GM23248 (cell line): ENCODE data around the gene SMG7. TPM values are rescaled to one million over a fixed set of nuclear protein-coding genes. Genes with fewer than 3 reads are reported as not detected.
A peak's percentile ranks its signal among the peaks of the same experiment; 100 is the strongest.

Experiments used
- DNase-seq: peaks from one replicate; pipeline ENCODE4 v3.0.0-alpha.2; 2015
- H2AFZ ChIP-seq: fragments of 200-600 bp; sonication (generic); 2 replicates; pipeline ENCODE4 v1.6.1; 2016; ENCODE audit warnings: antibody characterized with exemption
- H3F3A ChIP-seq: fragments of 200-600 bp; sonication (generic); 2 replicates; pipeline ENCODE4 v1.6.1; 2016; ENCODE audit warnings: mild to moderate bottlenecking, antibody characterized with exemption, mixed run types; ENCODE audit not compliant: insufficient read depth
- H3K27ac ChIP-seq: fragments of 200-600 bp; sonication (generic); 2 replicates; pipeline ENCODE4 v1.5.1; 2016; ENCODE audit warnings: mild to moderate bottlenecking
- H3K27me3 ChIP-seq: fragments of 200-600 bp; sonication (generic); replicated peaks from 2 replicates; pipeline ENCODE4 v1.6.1; 2016; ENCODE audit warnings: mild to moderate bottlenecking; ENCODE audit not compliant: insufficient read depth
- H3K36me3 ChIP-seq: fragments of 200-600 bp; sonication (generic); 2 replicates; pipeline ENCODE4 v1.6.1; 2016; ENCODE audit warnings: low read depth, mild to moderate bottlenecking
- H3K4me1 ChIP-seq: fragments of 200-600 bp; sonication (generic); 2 replicates; pipeline ENCODE4 v1.6.1; 2016; ENCODE audit warnings: mild to moderate bottlenecking; ENCODE audit not compliant: insufficient read depth
- H3K4me2 ChIP-seq: fragments of 200-600 bp; sonication (generic); one replicate; pipeline ENCODE4 v1.6.1; 2016; ENCODE audit warnings: mild to moderate bottlenecking; ENCODE audit not compliant: unreplicated experiment
- H3K4me3 ChIP-seq: fragments of 200-600 bp; sonication (generic); 2 replicates; pipeline ENCODE4 v1.5.1; 2016; ENCODE audit warnings: mild to moderate bottlenecking
- H3K79me2 ChIP-seq: fragments of 200-600 bp; sonication (generic); 2 replicates; pipeline ENCODE4 v1.6.1; 2016; ENCODE audit warnings: mild to moderate bottlenecking; ENCODE audit not compliant: insufficient read depth
- H3K9ac ChIP-seq: fragments of 200-600 bp; sonication (generic); 2 replicates; pipeline ENCODE4 v1.6.1; 2016; ENCODE audit warnings: mild to moderate bottlenecking
- H3K9me2 ChIP-seq: fragments of 200-600 bp; sonication (generic); 2 replicates; pipeline ENCODE4 v1.6.1; 2016; ENCODE audit warnings: mixed run types, mild to moderate bottlenecking, moderate library complexity; ENCODE audit not compliant: insufficient read depth
- H3K9me3 ChIP-seq: fragments of 200-600 bp; sonication (generic); one replicate; pipeline ENCODE4 v1.6.1; 2017; ENCODE audit warnings: low read depth
- H4K20me1 ChIP-seq: fragments of 200-600 bp; sonication (generic); 2 replicates; pipeline ENCODE4 v1.6.0; 2016; ENCODE audit not compliant: insufficient read depth
- EZH2 ChIP-seq: fragments of 200-600 bp; sonication (generic); IDR thresholded peaks from 2 replicates; pipeline ENCODE4 v1.6.1; 2018; ENCODE audit warnings: antibody characterized with exemption, mild to moderate bottlenecking; ENCODE audit not compliant: insufficient read depth, poor library complexity, severe bottlenecking
- EZH2phosphoT487 ChIP-seq: fragments of 200-600 bp; sonication (generic); IDR thresholded peaks from 2 replicates; pipeline ENCODE4 v1.6.1; 2018; ENCODE audit warnings: antibody characterized with exemption, moderate library complexity, mild to moderate bottlenecking, low read depth; ENCODE audit not compliant: insufficient read depth
- WGBS, 2 experiments: methylation state at CpG; one replicate each; pipeline ENCODE4 v1.1.6; 2015 to 2017; ENCODE audit warnings: low lambda C conversion rate in 2 of 2, low coverage in 1 of 2; ENCODE audit errors: missing lambda C conversion rate in 2 of 2; 5-methylcytosine and 5-hydroxymethylcytosine counted together
- in situ Hi-C: fragments of 300-500 bp; cut with MboI; formaldehyde crosslinking; loops from 2 replicates; pipeline ENCODE4 v1.15.0; 2020
- polyA plus RNA-seq: library from polyadenylated mRNA; unstranded; fragments of >200 nt; fragmentation: Nextera tagmentation; extraction: Ambion mirVana; gene quantifications from 2 replicates; pipeline ENCODE4 v1.2.1, GENCODE V29; 2016
- total RNA-seq: library from RNA; depleted of rRNA; stranded (reverse); fragments of >200 nt; shearing (Covaris generic); gene quantifications from 2 replicates; pipeline ENCODE4 v1.2.3, GENCODE V29; 2014

The SMG7 gene
- total and polyA plus RNA-seq, 2 experiments from 2014 or later, result 18.7 to 32.8 TPM

DNA sequence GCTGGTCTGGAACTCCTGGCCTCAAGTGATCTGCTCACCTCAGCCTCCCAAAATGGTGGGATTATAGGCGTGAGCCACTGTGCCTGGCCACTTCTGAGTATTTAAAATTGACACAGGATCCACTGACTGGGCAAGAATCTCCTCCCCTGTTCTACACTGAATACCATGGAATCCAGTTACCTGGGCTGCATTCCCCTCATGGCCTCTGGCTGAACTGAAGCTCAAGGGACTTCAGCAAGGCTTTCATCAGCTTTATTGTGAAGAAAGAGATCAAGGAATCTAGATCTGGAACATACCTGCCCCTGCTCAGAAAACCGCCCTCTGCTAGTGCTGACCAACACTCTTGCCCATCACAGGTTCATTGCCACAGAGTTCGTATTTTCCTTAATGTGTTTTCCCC lies 97.5 kb downstream of the SMG7 start:
- Histone ChIP-seq H3K9me2 (no peaks in the 10 kb centered on the region), H3K9me3 (no peaks in the 10 kb centered on the region), H3K4me2 (no peak overlapping the region), H2AFZ (no peak overlapping the region), H3K27me3 (no peaks in the 10 kb centered on the region), H3K4me1 (peaks cover 12% of the 10 kb centered on the region; the same call in 1 of the 2 replicates), H3K9ac (no peak overlapping the region), H3K4me3 (no peak overlapping the region), H3K79me2 (no peaks in the 10 kb centered on the region), H3K27ac (no peak overlapping the region), H4K20me1 (no peaks in the 10 kb centered on the region), H3K36me3 (no peaks in the 10 kb centered on the region), H3F3A (no peaks in the 10 kb centered on the region)
- in situ Hi-C loops, result no loop called here
- WGBS, 2 experiments, result 94 to 98% methylated on average over 3 of the region's 3 CpGs
- TF ChIP-seq EZH2phosphoT487 (no peak), EZH2 (no peak)
- no peak for DNase-seq

DNA sequence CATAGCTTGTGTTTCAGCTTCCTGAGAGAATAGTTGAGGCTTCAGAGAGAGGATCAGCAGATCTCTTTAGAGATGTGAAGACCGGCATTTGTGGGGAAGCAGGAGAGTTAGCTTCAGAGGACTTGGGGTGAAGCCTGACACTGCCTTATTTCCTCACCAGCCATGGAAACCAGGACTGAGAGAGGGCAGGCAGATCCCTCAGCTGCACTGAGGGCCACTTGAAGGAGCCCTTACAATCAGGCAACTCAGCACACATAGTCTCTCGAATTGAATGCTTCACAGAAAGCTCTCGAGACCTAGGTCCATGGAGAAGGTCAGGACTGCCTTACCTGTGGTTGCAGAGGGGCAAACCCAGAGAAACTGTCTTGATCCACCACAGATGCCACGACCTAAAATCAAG lies 98.2 kb downstream of the SMG7 start:
- H3K27ac ChIP-seq, result no peak overlapping the region
- H4K20me1 ChIP-seq, result no peaks in the 10 kb centered on the region
- H3F3A ChIP-seq, result no peaks in the 10 kb centered on the region
- TF ChIP-seq EZH2phosphoT487, result no peak
- no peak for TF ChIP-seq EZH2
- no peaks in the 10 kb centered on the region for H3K9me3 ChIP-seq
- no peak for DNase-seq
- H3K4me1 ChIP-seq, result peaks cover 12% of the 10 kb centered on the region; the same call in 1 of the 2 replicates
- H3K27me3 ChIP-seq, result no peaks in the 10 kb centered on the region
- H3K36me3 ChIP-seq, result no peaks in the 10 kb centered on the region
- no peaks in the 10 kb centered on the region for H3K79me2 ChIP-seq
- H2AFZ ChIP-seq, result no peak overlapping the region
- in situ Hi-C loops, result no loop called here
- no peak overlapping the region for H3K4me2 ChIP-seq
- H3K4me3 ChIP-seq, result no peak overlapping the region
- no peak overlapping the region for H3K9ac ChIP-seq
- WGBS, 2 experiments, result 84 to 94% methylated on average over 4 of the region's 4 CpGs
- H3K9me2 ChIP-seq, result no peaks in the 10 kb centered on the region

DNA sequence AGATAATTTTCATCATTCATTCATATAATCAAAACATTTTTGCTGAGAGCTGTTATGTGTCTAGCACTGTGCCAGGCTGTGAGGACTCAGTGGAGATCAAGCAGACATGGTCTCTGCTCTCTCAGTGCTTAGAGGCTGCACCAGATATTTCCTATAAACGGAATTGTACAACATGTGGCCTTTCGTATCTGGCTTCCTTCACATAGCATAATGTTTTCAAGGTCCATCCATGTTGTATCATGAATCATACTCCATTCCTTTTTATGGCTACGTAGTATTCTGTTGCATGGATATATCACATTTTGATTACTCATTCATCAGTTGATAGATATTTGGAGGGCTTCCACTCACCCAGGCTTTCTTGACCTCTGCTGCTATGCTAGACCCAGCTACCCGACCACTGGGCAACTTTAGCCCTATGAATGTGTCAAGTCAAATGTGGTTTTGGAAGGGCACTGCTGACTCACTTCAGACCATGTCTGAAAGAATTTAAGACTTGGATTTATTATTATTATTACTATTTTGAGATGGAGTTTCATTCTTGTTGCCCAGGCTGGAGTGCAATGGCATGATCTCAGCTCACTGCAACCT lies 99.5 kb downstream of the SMG7 start:
- no peak overlapping the region for H3K9ac ChIP-seq
- H3K27me3 ChIP-seq, result no peaks in the 10 kb centered on the region
- H3F3A ChIP-seq, result no peaks in the 10 kb centered on the region
- DNase-seq, result peak; percentile 34
- no peaks in the 10 kb centered on the region for H4K20me1 ChIP-seq
- H3K79me2 ChIP-seq, result no peaks in the 10 kb centered on the region
- no peaks in the 10 kb centered on the region for H3K36me3 ChIP-seq
- H3K4me3 ChIP-seq, result no peak overlapping the region
- H2AFZ ChIP-seq, result no peak overlapping the region
- TF ChIP-seq EZH2phosphoT487 (no peak), EZH2 (no peak)
- 71% methylated on average over 4 of the region's 4 CpGs for WGBS, 2 experiments
- no peak overlapping the region for H3K4me2 ChIP-seq
- no peaks in the 10 kb centered on the region for H3K9me3 ChIP-seq
- no peaks in the 10 kb centered on the region for H3K9me2 ChIP-seq
- peaks cover 12% of the 10 kb centered on the region; the same call in 1 of the 2 replicates for H3K4me1 ChIP-seq
- in situ Hi-C loops, result no loop called here
- no peak overlapping the region for H3K27ac ChIP-seq

DNA sequence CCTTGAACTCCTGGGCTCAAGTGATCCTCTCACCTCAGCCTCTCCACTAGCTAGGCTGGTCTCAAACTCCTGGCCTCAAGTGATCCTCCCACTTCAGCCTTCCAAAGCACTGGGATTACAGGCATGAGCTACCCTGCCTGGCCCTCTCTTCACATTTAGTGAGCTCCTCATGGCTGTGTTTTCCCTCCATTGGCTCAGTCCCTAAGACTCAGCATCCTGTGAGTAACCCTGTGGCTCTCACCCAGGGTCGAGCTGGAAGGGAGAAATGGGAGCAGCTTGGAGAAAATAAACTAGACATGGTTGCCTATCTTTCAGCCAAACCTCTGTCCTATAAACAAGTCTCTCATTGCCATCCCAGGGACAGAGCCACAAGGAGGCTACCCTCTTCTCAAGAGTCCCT lies 100.4 kb downstream of the SMG7 start:
- Histone ChIP-seq H3K9me2 (no peaks in the 10 kb centered on the region), H3K9ac (no peak overlapping the region), H3K4me2 (no peak overlapping the region), H4K20me1 (no peaks in the 10 kb centered on the region), H3K27me3 (no peaks in the 10 kb centered on the region), H3K4me3 (no peak overlapping the region), H3K4me1 (peaks cover 12% of the 10 kb centered on the region; the same call in 1 of the 2 replicates), H3K9me3 (no peaks in the 10 kb centered on the region), H3K79me2 (no peaks in the 10 kb centered on the region), H3K27ac (no peak overlapping the region), H3K36me3 (no peaks in the 10 kb centered on the region), H3F3A (no peaks in the 10 kb centered on the region), H2AFZ (no peak overlapping the region)
- in situ Hi-C loops, result no loop called here
- DNase-seq, result peak; percentile 42
- no peak for TF ChIP-seq EZH2phosphoT487
- TF ChIP-seq EZH2, result no peak
- WGBS, 2 experiments, result 43 to 47% methylated on average over 1 of the region's 1 CpG
